HL-60/S4 treated with phorbol 12-myristate 13-acetate at 8.2 ng/mL for 4 days and 3 days (cell line): ENCODE data around the gene CFAP299.
"Not testable (repeated sequence)": the region's sequence is repeated elsewhere in the genome, so short reads cannot be mapped to it uniquely, and the experiment has no call there.

Source experiments
- in situ Hi-C: fragments of 300-500 bp; cut with MboI; formaldehyde crosslinking; loops from 2 replicates; pipeline ENCODE4 v1.15.0; 2022; ENCODE audit warnings: low sequenced_read_pairs

Gene CFAP299

DNA sequence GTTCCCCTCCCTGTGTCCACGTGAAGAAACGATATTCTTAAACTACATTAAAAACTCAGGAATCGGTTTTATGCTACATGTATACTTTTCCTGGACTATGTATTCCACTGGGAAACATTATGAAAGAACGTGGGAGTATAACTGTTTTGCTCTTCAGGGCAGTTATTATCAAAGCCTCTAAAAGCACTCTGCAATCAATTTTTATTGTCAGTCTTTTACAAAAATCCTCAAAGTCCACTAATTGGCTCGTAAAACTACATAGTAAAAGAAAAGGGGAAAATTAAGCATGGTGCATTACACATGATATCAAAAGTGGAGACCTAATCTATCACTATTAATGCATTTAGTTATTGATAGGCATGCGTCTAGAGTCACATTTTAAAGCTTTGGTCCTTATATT lies 11.4 kb upstream of the CFAP299 start:
- in situ Hi-C loops, result no loop called here

DNA sequence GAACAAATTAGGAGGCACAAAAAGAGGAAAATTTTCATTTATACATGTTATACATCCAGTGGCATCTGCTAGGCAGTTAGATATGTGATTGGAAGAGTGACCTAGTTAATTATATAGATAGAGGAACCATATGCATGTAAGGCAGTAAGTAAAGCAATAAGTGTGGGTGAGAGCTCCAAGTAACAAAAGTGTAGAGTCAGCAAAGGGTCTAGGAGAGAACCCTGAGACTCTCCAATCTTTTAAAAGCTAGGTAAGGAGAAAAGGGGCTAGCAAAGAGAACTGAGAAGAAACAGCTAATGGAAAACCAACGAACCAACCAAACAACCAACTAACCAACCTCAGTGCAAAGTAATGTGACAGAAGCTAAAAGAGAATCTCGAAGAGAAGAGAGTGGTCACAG lies 3.8 kb upstream of the CFAP299 start:
- in situ Hi-C loops, result no loop called here

DNA sequence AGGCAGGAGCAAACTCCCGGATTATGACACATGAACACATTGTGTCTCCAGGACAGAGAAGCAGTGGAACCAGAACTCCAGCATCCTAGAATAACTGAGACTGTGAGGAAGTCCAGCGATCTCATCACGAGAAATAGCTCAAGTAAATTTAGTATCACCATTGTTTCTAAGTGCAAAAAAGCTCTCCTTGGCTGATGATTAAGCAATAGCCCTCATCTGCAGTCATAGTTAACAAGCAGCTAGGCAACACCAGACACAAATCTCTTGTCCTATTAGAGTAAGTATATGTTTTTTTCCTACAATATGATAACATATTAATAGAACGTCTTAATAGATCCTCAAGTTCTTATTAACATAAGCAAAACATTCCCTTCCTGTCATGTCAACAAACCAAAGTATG lies 2.4 kb upstream of the CFAP299 start:
- in situ Hi-C loops, result no loop called here

DNA sequence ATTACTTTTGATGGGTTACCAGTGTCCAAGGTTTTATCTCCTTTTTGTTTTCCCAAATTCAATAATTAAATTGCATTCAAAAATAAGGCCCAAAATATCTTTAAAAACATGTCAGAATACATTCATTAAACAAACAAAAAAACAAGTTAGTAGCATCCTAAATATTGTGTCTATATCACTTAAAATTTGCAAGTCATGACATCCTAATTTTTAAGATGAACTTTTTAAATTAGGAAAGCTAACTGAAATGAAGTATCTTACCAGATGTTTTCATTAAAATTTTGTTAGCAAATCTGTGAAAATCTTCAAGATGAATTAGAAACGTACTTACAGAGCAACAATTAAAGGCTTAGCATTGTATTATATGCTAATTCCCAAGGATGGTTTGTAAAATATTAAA lies 962 bp upstream of the CFAP299 start:
- in situ Hi-C loops, result no loop called here

DNA sequence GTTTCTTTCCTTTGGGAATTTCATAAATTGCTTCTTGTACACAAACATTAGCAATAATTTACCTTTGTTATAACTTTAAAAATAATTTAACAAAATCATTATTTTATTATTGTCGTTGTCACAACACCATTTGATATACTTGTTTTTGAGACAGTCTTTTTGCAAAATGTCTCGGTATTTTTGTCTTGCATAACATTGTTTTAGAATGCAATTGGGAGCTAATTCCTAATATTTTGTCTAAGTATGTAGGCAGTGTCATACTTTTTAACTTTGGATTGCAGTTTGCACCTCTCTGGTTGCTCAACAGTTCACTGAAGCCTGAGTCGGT lies 340 bp upstream of the CFAP299 start:
- in situ Hi-C loops, result no loop called here

DNA sequence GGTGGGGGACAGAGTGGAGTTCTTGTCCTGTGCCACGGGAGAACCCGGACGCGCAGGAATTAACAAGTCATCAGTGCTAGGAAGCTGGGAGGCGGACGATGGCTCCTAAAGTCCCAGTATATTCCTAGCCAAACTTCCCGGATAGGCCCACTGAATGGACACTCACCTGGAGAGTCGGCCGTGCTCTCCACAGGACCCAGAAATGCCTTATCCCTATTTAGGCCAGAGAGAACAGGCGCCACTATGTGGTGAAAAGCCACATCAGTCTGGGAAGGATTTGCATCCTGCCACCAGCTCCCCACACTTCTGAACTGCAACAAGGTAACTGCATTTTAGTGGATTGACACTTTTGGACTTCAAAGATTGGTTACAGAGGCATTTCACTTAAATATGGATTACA lies 1.1 kb downstream of the CFAP299 start:
- in situ Hi-C loops, result no loop called here

GRCh38 chr4:80340036-80340435 lies 4.5 kb downstream of the CFAP299 start:
- in situ Hi-C loops, result no loop called here

DNA sequence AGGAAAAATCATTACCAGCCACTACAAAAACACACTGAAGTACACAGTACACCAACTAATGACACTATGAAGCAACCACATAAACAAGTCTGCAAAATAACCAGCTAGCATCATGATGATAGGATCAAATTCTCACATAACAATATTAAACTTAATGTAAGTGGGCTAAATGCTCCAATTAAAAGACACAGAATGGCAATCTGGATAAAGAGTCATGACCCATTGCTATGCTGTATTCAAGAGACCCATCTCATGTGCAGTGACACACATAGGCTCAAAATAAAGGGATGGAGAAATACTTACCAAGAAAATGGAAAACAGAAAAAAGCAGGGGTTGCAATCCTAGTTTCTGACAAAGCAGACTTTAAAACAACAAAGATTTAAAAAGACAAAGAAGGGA lies 7.2 kb downstream of the CFAP299 start:
- in situ Hi-C loops, result not testable (repeated sequence)

- in situ Hi-C loops, result no loop called here
These were observed 8.4 kb downstream of the CFAP299 start for GRCh38 chr4:80343887-80344286.

GRCh38 chr4:80360084-80360483 lies 24.6 kb downstream of the CFAP299 start:
- in situ Hi-C loops, result no loop called here

- in situ Hi-C loops, result no loop called here
These were observed 25.4 kb downstream of the CFAP299 start for GRCh38 chr4:80360900-80361299.

GRCh38 chr4:80361329-80361900 lies 25.9 kb downstream of the CFAP299 start:
- in situ Hi-C loops, result no loop called here

DNA sequence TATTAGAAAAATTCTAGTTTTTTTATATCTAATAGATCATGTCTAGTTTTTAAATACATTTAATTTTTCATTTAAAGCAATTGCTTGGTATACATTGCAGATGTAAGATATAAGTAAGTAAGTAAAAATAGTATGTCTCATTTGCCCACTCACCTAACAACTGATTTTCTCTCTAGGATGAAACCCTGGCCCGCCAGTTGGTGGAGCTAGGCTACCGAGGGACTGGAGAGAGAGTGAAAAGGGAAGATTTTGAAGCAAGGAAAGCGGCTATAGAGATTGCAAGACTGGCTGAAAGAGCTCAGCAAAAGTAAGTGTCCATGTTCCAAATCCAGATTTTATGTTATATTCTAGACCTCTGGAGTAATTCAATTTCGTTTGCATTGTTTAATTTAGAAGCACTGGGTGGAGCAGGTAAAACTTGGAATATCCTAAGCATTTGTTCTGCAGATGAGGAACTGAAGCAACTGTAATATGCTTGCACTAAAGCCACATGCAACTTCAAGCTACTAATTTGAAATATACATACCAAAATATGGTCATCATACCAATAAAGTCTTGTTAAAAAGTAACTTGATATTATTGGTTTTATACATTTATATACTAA lies 27.1 kb downstream of the CFAP299 start:
- in situ Hi-C loops, result no loop called here

GRCh38 chr4:80365928-80366327 lies 30.4 kb downstream of the CFAP299 start:
- in situ Hi-C loops, result no loop called here

- in situ Hi-C loops, result no loop called here
These were observed 32.2 kb downstream of the CFAP299 start for GRCh38 chr4:80367737-80368136.

GRCh38 chr4:80370635-80371034 lies 35.1 kb downstream of the CFAP299 start:
- in situ Hi-C loops, result no loop called here

DNA sequence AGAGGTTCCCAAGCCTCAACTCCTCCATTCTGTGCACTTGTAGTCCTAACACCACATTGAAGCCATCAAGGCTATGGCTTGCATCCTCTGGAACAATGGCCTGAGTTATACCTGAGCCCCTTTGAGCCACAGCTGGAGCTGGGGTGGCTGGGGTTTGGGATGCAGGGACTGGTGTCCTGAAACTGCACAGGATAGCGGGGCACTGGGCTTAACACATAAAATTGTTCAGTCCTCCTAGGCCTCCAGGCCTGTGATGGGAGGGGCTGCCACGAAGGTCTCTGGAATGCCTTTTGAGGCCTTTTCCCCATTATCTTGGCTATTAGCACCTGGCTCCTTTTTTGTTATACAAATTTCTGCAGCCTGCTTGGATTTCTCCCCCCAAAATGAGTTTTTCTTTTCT lies 35.5 kb downstream of the CFAP299 start:
- in situ Hi-C loops, result no loop called here

GRCh38 chr4:80374180-80374579 lies 38.6 kb downstream of the CFAP299 start:
- in situ Hi-C loops, result no loop called here

DNA sequence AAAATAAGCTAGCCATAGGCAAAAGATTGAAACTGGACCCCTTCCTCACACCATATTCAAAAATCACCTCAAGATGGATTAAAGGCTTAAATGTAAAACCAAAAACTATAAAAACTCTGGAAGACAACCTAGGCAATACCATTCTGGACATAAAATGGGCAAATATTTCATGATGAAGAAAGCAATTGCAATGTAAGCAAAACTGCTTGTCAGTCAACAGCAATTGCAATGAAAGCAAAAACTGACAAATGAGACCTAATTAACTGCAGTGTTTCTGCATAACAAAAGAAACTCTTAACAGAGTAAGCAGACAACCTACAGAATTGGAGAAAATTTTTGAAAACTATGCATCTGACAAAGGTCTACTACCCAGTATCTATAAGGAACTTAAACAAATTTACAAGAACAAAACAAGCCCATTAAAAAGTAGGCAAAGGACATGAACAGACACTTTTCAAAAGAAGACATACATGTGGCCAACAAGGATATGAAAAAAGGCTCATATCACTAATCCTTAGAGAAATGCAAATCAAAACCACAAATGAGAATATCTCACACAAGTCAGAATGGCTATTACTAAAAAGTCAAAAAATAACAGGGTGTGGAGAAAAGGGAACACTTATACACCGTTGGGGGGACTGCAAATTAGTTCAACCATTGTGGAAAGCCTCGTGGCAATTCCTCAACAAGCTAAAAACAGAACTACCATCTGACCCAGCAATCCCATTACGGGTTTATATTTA lies 46.7 kb downstream of the CFAP299 start:
- in situ Hi-C loops, result no loop called here

DNA sequence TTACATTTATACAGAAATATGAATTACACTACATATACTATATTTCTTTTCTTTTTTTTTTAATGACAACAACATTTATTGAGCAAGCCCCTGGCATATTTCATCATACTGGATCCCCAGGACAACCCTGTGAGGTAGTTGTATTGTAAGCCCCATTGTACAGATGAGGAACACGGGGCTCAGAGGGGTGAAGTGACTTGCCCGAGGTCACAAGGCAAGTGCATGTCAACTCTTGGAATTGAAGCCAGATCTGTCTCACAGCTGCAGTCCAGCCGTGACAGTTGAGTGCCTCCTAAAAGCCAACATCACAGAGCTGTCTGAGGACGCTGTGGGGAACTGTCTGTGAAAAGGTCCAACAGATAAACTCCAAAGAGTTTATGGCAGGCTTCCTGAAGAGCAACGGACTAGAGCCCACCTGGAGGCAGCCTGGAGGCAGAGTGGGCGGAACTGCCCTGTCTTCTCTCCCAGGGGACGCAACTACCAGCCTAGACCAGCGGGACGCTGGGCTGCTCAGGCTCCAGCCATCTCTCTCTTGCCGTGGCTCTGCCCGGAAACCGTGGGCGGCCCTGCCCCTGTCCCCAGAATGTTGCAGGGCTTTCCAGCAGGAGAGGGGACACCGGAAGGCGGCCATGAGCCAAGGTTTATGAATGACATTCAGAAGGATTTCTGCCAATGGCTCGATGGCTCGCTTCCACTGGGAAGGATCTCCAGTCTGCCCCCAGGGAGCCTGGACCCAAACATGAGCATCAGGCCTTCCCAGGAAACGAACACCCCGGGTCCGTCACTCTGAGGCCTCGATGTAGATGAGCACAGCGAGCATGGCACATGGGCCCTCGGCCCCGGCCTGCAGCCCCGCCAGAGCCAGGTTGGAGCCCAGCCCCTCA lies 50.1 kb downstream of the CFAP299 start:
- in situ Hi-C loops, result no loop called here

GRCh38 chr4:80386281-80386886 lies 50.9 kb downstream of the CFAP299 start:
- in situ Hi-C loops, result no loop called here
